ENCODE data around the gene ADRM1.

ADRM1 gene

DNA sequence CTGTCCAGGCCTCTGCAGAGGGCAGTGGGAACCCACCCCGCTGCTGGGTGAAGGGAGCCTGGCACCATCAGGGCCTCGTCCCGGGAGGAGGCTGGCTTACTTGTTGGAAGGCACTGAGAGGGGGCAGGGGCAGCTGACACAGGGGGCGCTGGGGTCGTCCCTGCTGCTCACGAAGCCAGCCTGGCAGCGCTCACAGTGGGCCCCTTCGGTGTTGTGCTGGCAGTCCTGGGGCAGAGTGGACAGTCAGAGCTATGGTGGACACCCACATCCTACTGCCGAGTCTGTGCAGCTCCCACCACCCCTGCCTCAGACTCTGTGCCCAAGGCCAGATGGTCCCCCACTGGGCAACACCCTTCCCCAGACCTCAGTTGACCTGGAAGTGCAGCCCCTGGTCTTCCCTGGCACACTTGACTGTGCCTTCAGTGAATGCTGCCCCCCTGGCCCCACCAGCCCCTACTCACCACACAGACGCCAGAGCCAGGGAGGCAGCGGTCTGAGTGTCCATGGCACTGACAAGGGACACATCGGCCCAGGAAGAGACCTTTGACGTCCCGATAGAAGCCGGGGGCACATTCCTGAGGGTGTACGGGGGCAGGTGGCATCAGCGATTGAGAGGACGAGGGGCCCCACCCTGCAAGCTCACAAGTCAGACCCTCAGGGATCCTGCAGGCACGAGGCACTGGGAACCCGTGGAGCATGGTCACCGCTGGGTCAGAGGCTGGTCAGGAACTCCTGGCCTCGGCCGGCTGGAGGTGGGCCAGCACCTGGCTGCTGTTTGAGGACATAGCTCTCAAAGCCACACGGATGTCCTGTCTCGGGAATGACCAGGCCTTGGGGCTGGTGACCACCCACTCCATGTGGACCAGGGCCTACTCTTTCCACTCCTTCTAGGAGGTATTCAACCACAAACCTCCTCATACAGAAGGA is 21.4 kb downstream of the ADRM1 start:
- ATAC-seq, result no peak
- DNase-seq, result no peak

GRCh38 chr20:62325172-62325905 is 22.5 kb downstream of the ADRM1 start:
- ATAC-seq, result no peak
- DNase-seq, result no peak

DNA sequence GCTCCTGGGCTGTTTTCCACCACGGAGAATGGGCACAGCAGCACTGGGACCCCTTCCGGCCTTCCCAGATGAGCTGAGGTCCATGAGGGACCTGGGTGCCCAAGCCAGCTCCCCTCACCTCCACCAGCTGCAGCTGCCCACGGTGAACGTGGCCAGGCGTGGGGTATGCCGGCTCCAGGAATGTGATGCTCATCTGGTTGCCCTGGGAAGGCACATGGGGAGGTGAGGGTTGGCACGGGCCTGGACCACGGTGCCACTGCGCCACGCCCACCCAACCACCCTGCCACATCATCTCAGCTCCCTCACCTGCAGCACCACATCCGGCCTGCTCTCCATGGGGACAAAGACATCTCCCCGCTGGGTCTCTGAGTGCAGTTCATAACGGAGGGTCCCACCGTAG is 23.8 kb downstream of the ADRM1 start:
- no peak for DNase-seq
- peak; percentile 10 for ATAC-seq

- no peak for DNase-seq
- no peak for ATAC-seq
These were observed 24.3 kb downstream of the ADRM1 start for GRCh38 chr20:62326959-62327725.

- ATAC-seq, result no peak
These were observed 25.1 kb downstream of the ADRM1 start for GRCh38 chr20:62327726-62328495.

DNA sequence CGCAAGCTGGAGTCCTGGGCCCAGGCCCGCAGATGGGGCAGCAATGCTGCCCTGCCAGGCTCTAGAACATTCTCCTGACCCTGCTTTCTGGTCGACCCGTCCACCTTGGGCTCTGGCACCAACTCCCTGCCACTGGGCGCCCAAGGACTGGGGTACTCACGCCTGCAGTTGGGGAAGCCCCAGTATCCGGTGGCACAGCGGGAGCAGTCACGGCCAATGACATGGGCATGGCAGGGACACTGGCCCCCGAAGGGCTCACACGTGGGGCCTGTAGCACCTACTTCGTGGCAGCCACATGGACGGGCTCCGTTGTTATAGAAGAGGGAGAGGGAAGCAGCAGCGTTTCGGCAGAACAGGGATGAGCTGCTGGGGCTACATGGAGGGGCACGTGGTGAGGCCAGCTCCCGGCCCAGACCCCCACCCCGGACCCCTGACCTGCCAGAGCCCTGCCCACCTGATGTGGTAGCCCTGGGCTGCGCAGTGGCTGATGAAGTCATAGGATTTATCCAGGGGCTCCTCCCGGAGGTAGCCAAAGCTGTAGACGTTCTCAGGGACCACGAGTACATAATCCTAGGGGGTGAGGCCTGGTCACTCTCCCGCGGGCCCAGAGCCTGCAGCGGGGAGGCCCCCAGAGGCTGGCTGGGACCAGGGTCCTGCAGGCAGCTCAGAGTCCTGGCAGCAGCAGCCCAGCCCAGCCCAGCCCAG is 26.0 kb downstream of the ADRM1 start:
- DNase-seq, result no peak
- no peak for ATAC-seq

More at GRCh38 chr20:62327726-62328495, 25.1 kb downstream of the ADRM1 start:
- DNase-seq, result no peak

DNA sequence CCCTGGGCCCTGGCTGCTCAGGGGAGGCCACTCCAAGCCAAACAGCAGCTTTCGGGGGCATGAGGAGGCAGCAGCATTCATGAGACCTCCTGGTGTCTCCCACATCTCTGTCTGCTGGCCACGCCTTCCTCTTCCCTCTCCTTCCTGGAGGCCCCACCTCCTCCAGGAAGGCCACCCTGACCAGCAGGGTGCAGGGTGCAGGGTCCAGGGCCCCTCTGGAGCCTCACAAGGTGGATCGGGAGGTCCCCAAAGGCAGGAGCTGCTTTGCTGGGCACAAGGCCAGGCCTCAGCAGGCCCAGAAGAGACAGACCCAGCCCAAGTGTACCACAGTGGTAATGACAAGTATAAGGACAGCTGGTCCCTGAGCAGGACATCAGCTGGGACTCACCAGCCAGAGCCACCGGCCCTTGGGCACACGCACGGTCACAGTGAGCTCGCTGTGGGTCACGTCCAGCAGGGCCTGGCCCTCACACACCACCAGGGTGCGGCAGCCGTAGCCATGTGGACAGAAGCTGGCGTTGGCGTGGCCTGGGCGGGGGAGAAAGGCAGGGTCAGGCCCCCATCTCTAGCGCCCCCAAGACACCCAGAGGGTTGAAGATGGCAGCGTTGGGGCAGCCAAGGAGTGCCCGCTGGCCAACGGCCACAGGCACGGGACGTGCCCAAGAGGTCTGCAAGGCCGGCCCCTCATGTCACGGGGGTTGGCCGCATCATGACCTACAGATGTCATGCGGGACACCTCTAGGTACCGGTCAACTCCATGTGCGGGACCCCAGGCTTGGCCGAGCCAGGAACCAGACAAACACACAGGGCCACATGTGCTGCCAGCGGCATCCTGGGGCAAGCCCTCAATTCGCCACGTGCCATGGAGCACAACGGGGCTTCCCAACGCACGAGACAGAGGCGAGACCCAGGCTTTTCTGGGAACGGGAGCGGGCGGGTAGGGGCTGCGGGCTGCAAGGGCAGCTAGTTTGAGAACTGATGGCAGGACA is 26.9 kb downstream of the ADRM1 start:
- ATAC-seq, result no peak
- no peak for DNase-seq

DNA sequence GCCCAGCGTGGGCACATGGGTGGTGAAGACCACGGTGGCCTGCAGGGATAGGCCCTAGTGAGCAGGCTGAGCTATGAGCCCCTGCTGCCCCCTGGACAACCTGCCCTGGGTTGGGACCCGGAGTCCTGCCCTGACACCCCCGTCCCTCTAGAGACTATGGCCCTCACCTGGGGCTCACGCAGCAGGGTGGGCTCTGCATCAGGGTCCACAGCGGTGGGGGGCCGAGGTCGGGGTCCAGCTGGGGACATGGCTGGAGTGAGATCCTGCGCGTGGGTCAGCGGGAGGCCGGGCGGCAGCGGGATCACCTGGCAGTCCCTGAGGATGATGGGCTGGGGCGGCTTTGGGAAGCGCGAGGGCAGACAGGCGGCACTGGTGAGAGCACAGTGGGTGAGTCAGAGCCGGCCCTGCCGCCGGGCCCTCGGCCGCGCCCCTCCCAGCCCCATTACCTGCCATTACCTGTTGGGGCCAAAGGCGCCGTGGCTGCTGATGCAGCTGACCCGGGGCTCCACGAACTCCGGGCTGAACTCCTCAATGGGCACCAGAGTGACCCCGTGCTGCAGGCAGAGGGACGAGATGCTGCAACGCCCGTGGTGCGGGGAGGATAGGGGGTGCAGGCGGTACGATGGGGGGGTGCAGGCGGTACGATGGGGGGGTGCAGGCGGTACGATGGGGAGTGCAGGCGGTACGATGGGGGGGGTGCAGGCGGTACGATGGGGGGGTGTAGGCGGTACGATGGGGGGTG is 27.9 kb downstream of the ADRM1 start:
- ATAC-seq (no peak), DNase-seq (no peak)

DNA sequence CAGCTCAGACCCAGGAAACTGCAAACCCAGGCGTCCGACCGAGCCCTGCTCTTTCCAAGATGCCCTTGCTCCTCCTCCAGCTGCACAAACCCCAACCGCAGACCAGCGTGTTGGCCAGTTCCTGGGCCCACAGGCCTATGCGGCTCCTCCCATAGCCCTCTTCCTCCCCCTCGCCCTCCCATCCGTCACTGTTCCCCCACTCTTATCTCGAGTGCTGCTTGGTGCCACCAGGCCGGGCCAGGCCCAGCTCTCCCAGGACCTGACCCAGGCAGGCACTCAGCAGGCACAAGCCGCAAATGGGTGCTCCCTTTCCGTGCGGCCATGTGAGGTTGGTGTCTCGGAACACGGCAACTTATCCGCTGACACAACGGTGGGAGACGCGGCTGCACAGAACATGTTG is 28.6 kb downstream of the ADRM1 start:
- no peak for ATAC-seq
- DNase-seq, result no peak

DNA sequence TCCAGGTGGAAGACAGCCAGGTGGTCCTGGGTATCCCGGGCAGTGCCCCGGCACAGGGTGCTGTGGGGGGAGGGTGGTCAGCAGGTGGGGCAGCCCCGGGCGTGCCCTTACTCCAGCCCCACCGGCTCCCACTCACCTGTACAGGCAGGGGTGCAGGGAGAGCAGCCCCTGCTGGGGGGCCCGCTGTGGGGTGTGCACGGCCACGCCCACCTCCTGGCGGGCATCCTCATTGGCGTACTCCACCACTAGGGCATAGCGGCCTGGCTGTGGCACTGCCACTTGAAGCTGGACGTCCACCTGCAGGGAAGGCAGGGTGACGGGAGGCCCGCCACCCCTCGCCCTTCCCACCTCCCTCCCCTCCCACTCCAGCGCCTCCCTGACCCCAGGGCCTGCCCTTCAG is 29.6 kb downstream of the ADRM1 start:
- DNase-seq (no peak), ATAC-seq (no peak)

GRCh38 chr20:62332989-62333819 is 30.4 kb downstream of the ADRM1 start:
- ATAC-seq (no peak), DNase-seq (no peak)

GRCh38 chr20:62333820-62334595 is 31.2 kb downstream of the ADRM1 start:
- no peak for DNase-seq
- ATAC-seq, result no peak

DNA sequence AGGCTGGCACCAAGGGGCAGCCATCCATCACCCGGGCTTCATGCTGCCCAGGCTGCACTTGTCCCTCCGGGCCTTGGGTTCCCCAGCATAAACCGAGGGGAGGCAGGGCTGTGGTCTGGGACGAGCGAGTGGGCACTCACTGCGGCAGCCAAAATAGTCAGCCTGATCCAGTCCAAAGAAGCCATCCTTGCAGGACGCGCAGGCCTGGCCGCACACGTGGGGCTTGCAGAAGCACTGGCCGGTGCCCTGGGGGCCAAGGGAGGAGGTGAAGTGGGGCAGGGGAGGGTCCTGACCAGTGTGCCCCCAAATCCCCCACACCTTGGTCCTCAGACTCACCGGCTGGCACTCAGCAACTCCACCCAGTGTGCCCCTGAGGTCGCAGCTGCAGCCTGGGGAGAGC is 32.1 kb downstream of the ADRM1 start:
- no peak for ATAC-seq

GRCh38 chr20:62335532-62335931 is 32.7 kb downstream of the ADRM1 start:
- ATAC-seq, result no peak
- no peak for DNase-seq

More for the DNA sequence above, 32.1 kb downstream of the ADRM1 start:
- no peak for DNase-seq

GRCh38 chr20:62336329-62336728 is 33.5 kb downstream of the ADRM1 start:
- DNase-seq (no peak), ATAC-seq (no peak)

- no peak for DNase-seq
- ATAC-seq, result no peak
These were observed 34.2 kb downstream of the ADRM1 start for GRCh38 chr20:62336775-62337557.
